ENCODE data around the gene OPN3.

The OPN3 gene

GRCh38 chr1:241603731-241604245 is 36.4 kb downstream of the OPN3 start:
- Histone ChIP-seq H3K4me3 (ENCODE audit: low read depth in 1 of 2, low read length in 1 of 2) (no peak overlapping the region), H3K9me3 (no peaks in the 10 kb centered on the region), H3K27me3 (no peaks in the 10 kb centered on the region), H3K27ac (no peak overlapping the region), H3K4me1 (ENCODE audit: control insufficient read depth in 1 of 2, insufficient read depth in 1 of 2, low read depth in 1 of 2, low read length in 1 of 2) (peaks cover 0 to 3% of the 10 kb centered on the region in 2 experiments), H3K36me3 (no peaks in the 10 kb centered on the region)
- TF ChIP-seq CTCF (IDR thresholded peaks at IDR 0.05), result no peak

GRCh38 chr1:241600496-241600901 is 39.7 kb downstream of the OPN3 start:
- peaks cover 0 to 3% of the 10 kb centered on the region in 2 experiments for H3K4me1 ChIP-seq (ENCODE audit: control insufficient read depth in 1 of 2, insufficient read depth in 1 of 2, low read depth in 1 of 2, low read length in 1 of 2)
- no peak overlapping the region for H3K4me3 ChIP-seq (ENCODE audit: low read depth in 1 of 2, low read length in 1 of 2)
- no peaks in the 10 kb centered on the region for H3K9me3 ChIP-seq
- H3K27ac ChIP-seq, result no peak overlapping the region
- TF ChIP-seq CTCF (IDR thresholded peaks at IDR 0.05), result no peak
- H3K36me3 ChIP-seq, result no peaks in the 10 kb centered on the region
- no peaks in the 10 kb centered on the region for H3K27me3 ChIP-seq

GRCh38 chr1:241598249-241598648 is 41.9 kb downstream of the OPN3 start:
- TF ChIP-seq CTCF (IDR thresholded peaks at IDR 0.05), result no peak
- Histone ChIP-seq H3K4me3 (ENCODE audit: low read depth in 1 of 2, low read length in 1 of 2) (no peak overlapping the region), H3K27me3 (no peaks in the 10 kb centered on the region), H3K27ac (no peak overlapping the region), H3K4me1 (ENCODE audit: control insufficient read depth in 1 of 2, insufficient read depth in 1 of 2, low read depth in 1 of 2, low read length in 1 of 2) (no peaks in the 10 kb centered on the region), H3K9me3 (no peaks in the 10 kb centered on the region), H3K36me3 (no peaks in the 10 kb centered on the region)

- Histone ChIP-seq H3K9me3 (no peaks in the 10 kb centered on the region), H3K36me3 (no peaks in the 10 kb centered on the region), H3K4me3 (ENCODE audit: low read depth in 1 of 2, low read length in 1 of 2) (no peak overlapping the region), H3K27me3 (no peaks in the 10 kb centered on the region), H3K27ac (no peak overlapping the region), H3K4me1 (ENCODE audit: control insufficient read depth in 1 of 2, insufficient read depth in 1 of 2, low read depth in 1 of 2, low read length in 1 of 2) (peaks cover 5 to 6% of the 10 kb centered on the region in 2 experiments)
- no peak for TF ChIP-seq CTCF (IDR thresholded peaks at IDR 0.05)
Measured at GRCh38 chr1:241596633-241597032, 43.5 kb downstream of the OPN3 start.

DNA sequence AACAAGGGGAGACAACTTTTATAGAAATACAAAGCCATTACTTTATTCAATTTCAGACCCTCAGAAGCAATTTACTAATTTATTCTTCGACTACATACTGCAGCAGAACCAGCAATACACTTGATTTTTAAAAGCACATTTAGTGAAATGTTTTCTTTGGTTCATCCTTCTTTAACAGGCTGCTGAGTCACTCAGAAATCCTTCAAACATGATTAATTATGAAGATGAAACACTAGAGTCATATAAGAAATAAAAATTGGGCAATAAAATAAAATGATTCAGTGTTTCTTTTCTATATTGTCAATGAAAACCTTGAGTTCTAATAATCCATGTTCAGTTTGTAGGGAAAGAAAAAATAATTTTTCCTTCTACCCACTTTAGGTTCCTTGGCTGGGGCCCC is 47.0 kb downstream of the OPN3 start:
- TF ChIP-seq CTCF (IDR thresholded peaks at IDR 0.05), result no peak
- no peak overlapping the region for H3K4me3 ChIP-seq (ENCODE audit: low read depth in 1 of 2, low read length in 1 of 2)
- peaks cover 17 to 18% of the 10 kb centered on the region in 2 experiments for H3K4me1 ChIP-seq (ENCODE audit: control insufficient read depth in 1 of 2, insufficient read depth in 1 of 2, low read depth in 1 of 2, low read length in 1 of 2)
- H3K9me3 ChIP-seq, result no peaks in the 10 kb centered on the region
- no peaks in the 10 kb centered on the region for H3K36me3 ChIP-seq
- H3K27ac ChIP-seq, result no peak overlapping the region
- H3K27me3 ChIP-seq, result no peaks in the 10 kb centered on the region
